Measurements from ENCODE around the gene ORC2.
A peak's percentile ranks its signal among the peaks of the same experiment; 100 is the strongest.

ORC2 gene

DNA sequence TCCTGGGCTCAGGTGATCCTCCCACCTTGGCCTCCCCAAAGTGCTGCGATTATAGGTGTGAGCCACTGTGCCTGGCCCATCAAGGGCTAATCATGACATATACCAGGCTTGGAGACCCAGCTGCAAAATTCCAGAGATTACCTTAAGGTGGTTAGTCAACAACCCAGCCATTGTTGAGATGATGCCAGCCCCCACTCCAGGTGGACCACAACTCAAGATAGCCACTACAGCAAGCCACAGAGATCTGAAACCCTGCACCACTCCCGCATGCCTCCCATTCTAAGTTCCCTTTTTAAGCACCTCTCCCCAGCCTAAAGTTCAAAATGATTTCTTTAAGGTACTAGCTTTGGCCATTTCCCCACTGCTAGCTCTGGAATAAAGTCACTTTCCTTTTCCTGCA lies 94.4 kb downstream of the ORC2 start:
- no peak overlapping the region for H3K9ac ChIP-seq (ENCODE audit: low read length)

DNA sequence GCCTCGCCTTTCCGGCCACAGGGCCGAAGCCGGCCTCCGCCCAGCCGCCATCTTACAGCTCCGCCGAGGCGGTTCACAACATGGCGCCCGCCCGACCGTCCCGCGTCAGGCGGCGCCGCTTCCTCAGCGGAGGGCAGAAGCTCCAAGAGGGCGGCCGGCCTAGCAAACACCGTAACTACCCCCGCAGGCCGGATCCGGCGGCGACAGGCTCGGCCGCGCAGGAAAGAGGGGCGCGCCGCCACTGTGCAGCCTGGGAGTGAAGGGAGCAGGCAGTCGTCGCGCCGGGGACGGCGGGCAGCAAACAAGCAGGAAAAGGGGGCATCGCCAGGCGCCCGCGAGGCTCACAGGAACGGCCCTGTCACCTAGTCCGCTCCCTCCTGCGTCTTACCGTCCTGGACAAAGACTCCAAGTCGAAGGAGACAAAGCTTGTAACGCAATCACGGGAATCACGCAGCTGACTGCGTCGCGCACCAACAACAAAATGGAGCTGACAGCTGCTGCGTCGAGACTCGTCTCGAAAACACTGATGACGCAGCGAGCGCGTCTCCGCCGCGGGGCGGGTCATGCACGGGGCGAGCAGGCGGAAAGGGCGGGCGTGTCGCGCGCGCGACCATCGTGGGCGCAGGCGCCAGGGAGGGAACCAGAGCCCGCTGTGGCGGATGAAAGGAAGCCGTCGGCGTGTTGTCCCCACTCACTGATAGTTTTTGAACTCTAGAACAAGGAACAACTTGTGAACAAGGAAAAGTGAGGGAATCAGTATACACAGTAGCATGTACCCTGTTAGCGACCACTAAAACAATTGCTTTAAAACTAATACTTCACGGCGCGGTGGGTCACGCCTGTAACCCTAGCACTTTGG lies 99.1 kb downstream of the ORC2 start, which contains the start of gene CLK1:
TSS of gene CLK1 (minus strand) at position 483 of the 859 bp plus-strand sequence. CDS start 2,796 bp downstream, outside the sequence.
- Histone ChIP-seq H3K4me1 (ENCODE audit: control insufficient read depth, insufficient read depth, low read length) (peaks cover 6% of the 10 kb centered on the region), H3K9ac (ENCODE audit: low read length) (peak within 1 kb of the TSS; percentile 100), H3K4me3 (ENCODE audit: low read length) (peak within 1 kb of the TSS; percentile 99), H3K27me3 (ENCODE audit: control insufficient read depth, insufficient read depth, low read length) (no peaks in the 10 kb centered on the region), H3K27ac (ENCODE audit: low read depth, low read length) (peak within 1 kb of the TSS; percentile 99), H3K36me3 (ENCODE audit: control insufficient read depth, insufficient read depth, low read length) (peaks cover 8% of the 10 kb centered on the region)

More for the DNA sequence above, 94.4 kb downstream of the ORC2 start:
- peaks cover 5% of the 10 kb centered on the region for H3K36me3 ChIP-seq (ENCODE audit: control insufficient read depth, insufficient read depth, low read length)
- H3K27me3 ChIP-seq (ENCODE audit: control insufficient read depth, insufficient read depth, low read length) = no peaks in the 10 kb centered on the region
- H3K27ac ChIP-seq (ENCODE audit: low read depth, low read length) = no peak overlapping the region
- no peak overlapping the region for H3K4me3 ChIP-seq (ENCODE audit: low read length)
- H3K4me1 ChIP-seq (ENCODE audit: control insufficient read depth, insufficient read depth, low read length) = peaks cover 3% of the 10 kb centered on the region

DNA sequence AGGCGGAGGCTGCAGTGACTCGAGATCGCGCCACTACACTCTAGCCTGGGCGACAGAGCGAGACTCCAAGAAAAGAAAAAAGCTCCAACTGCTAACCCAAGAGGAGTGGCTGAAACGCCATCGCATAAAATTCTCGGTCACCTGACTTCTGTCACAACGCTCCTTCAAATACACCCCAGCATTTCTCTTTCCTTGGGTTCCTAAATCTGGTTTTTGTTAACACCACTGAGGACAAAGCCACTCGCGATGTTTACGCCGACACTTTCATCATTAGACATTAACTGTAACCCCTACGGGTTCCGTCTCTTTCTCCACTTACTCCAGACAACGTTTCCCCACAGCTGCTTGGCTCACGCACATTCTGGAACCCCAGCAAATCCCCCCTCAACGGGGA lies 99.7 kb downstream of the ORC2 start:
- H3K36me3 ChIP-seq (ENCODE audit: control insufficient read depth, insufficient read depth, low read length) = peaks cover 11% of the 10 kb centered on the region
- H3K27ac ChIP-seq (ENCODE audit: low read depth, low read length) = peak overlapping the region; percentile 99
- H3K4me3 ChIP-seq (ENCODE audit: low read length) = peak overlapping the region; percentile 99
- peaks cover 7% of the 10 kb centered on the region for H3K4me1 ChIP-seq (ENCODE audit: control insufficient read depth, insufficient read depth, low read length)
- peak overlapping the region; percentile 100 for H3K9ac ChIP-seq (ENCODE audit: low read length)
- H3K27me3 ChIP-seq (ENCODE audit: control insufficient read depth, insufficient read depth, low read length) = no peaks in the 10 kb centered on the region

DNA sequence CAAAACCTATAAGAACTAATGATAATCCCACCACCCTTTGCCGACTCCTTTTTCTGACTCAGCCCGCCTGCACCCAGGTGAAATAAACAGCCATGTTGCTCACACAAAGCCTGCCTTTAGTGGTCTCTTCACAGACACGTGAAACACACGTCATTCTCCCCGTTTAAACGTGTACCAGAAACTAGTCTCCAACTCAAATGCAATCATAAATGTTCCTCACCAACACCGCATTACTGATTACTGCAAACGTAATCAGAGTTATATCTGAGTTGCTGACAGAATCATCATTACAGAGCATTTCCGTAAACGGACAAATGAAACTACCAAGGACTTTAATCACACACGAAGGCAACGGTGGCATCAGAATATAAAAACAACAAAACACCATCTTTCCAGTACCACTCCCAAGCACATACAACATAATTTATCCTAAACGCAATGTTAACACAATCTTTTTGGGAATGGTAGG lies 100.9 kb downstream of the ORC2 start:
- H3K4me3 ChIP-seq (ENCODE audit: low read length) = peak overlapping the region; percentile 99
- H3K27ac ChIP-seq (ENCODE audit: low read depth, low read length) = peak overlapping the region; percentile 99
- H3K9ac ChIP-seq (ENCODE audit: low read length) = peak overlapping the region; percentile 100
- peaks cover 13% of the 10 kb centered on the region for H3K4me1 ChIP-seq (ENCODE audit: control insufficient read depth, insufficient read depth, low read length)
- no peaks in the 10 kb centered on the region for H3K27me3 ChIP-seq (ENCODE audit: control insufficient read depth, insufficient read depth, low read length)
- peaks cover 24% of the 10 kb centered on the region for H3K36me3 ChIP-seq (ENCODE audit: control insufficient read depth, insufficient read depth, low read length)

DNA sequence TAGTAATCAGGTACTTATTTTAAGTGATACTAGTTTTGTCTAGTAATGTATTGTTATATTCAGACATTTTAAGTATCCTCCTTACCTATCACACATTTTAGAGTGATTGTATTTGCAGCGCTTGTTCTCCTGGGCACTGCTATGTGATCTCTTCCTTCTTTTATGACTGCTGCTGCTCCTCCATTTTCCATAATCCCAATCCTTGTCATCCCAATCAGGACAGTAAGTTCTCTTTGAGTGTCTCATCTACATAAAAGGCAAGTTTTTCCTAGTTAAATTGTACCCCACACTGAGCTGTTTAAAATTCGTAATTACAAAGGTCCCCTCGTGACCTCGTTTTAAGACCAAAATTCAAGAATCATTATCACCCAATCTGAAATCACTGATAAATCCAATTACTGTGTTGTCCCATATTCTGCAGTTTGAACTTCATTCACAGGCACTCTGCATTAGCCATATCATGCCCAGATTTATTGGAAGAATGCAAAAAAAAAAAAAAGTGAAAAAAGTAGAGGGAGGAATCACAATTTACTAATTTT lies 101.8 kb downstream of the ORC2 start:
- H3K9ac ChIP-seq (ENCODE audit: low read length) = peak overlapping the region; percentile 12
- peak overlapping the region; percentile 99 for H3K4me3 ChIP-seq (ENCODE audit: low read length)
- peak overlapping the region; percentile 23 for H3K27ac ChIP-seq (ENCODE audit: low read depth, low read length)
- H3K4me1 ChIP-seq (ENCODE audit: control insufficient read depth, insufficient read depth, low read length) = peaks cover 13% of the 10 kb centered on the region
- no peaks in the 10 kb centered on the region for H3K27me3 ChIP-seq (ENCODE audit: control insufficient read depth, insufficient read depth, low read length)
- peaks cover 29% of the 10 kb centered on the region for H3K36me3 ChIP-seq (ENCODE audit: control insufficient read depth, insufficient read depth, low read length)

DNA sequence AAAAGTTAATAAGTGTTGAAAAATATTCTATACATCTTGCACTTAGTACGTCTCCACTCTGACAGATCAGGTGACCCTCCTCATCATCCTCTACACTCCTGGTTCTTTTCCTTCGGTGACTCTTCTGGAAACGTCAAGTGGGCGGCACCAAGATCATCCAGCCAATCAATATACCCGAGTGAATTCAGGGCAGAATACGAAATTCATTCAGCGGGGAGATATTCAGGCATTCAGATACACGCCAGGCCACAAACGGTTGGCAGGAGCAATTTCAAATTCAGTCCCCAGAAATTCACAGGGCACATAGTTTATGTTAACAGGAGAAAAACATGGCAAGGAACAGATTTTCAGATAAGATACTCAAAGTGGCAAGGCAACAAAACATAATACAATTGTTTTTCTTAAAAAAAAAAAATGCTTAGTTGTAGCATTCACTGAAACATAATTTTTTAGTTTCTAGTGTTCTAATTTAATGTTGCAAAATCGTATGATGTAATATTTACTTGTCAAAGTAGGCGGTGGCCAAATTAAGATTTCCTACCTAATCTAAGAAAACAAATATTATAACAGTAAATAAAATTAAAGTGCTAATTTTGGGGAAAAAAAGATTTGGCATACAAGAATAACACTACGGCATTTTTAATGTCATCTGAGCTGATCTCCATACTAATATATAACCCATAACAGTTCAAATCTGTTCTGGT lies 103.2 kb downstream of the ORC2 start:
- no peaks in the 10 kb centered on the region for H3K27me3 ChIP-seq (ENCODE audit: control insufficient read depth, insufficient read depth, low read length)
- H3K9ac ChIP-seq (ENCODE audit: low read length) = no peak overlapping the region
- H3K4me3 ChIP-seq (ENCODE audit: low read length) = peak overlapping the region; percentile 17
- H3K36me3 ChIP-seq (ENCODE audit: control insufficient read depth, insufficient read depth, low read length) = peaks cover 37% of the 10 kb centered on the region
- peaks cover 13% of the 10 kb centered on the region for H3K4me1 ChIP-seq (ENCODE audit: control insufficient read depth, insufficient read depth, low read length)
- H3K27ac ChIP-seq (ENCODE audit: low read depth, low read length) = no peak overlapping the region

Data from rectal smooth muscle tissue (tissue), 1 donor.